OCI-LY1 (cell line): ENCODE data around the gene FUOM.

Source experiments
- H2AFZ ChIP-seq: fragments of 200-600 bp; sonication (generic), shearing (Covaris generic); 2 replicates; pipeline ENCODE4 v1.6.0; 2014; ENCODE audit warnings: antibody characterized with exemption, mild to moderate bottlenecking, low read length
- H3F3A ChIP-seq: fragments of 200-600 bp; sonication (generic), shearing (Covaris generic); 2 replicates; pipeline ENCODE4 v1.6.0; 2014; ENCODE audit warnings: mild to moderate bottlenecking, antibody characterized with exemption, low read length, moderate library complexity; ENCODE audit not compliant: insufficient read depth
- H3K27ac ChIP-seq: fragments of 200-600 bp; sonication (generic); 2 replicates; pipeline ENCODE4 v1.5.1; 2014; ENCODE audit warnings: low read length, mixed run types, mild to moderate bottlenecking, low read depth; ENCODE audit not compliant: poor library complexity, severe bottlenecking
- H3K27me3 ChIP-seq: fragments of 200-600 bp; sonication (generic); 2 replicates; pipeline ENCODE4 v1.6.0; 2014; ENCODE audit warnings: antibody characterized with exemption, mild to moderate bottlenecking, low read length, moderate library complexity; ENCODE audit not compliant: insufficient read depth
- H3K36me3 ChIP-seq: fragments of 200-600 bp; sonication (generic); 2 replicates; pipeline ENCODE4 v1.6.1; 2014; ENCODE audit warnings: mild to moderate bottlenecking, antibody characterized with exemption, low read length, moderate library complexity, mixed read lengths; ENCODE audit not compliant: insufficient read depth
- H3K4me1 ChIP-seq: fragments of 200-600 bp; sonication (generic); 2 replicates; pipeline ENCODE4 v1.5.1; 2014; ENCODE audit warnings: mild to moderate bottlenecking, low read length, moderate library complexity; ENCODE audit not compliant: insufficient read depth, severe bottlenecking
- H3K4me2 ChIP-seq: fragments of 200-600 bp; sonication (generic), shearing (Covaris generic); 2 replicates; pipeline ENCODE4 v1.6.1; 2014; ENCODE audit warnings: low read length
- H3K4me3 ChIP-seq: fragments of 200-600 bp; sonication (generic); 2 replicates; pipeline ENCODE4 v1.5.1; 2014; ENCODE audit warnings: low read length, low read depth, mild to moderate bottlenecking, mixed read lengths; ENCODE audit not compliant: poor library complexity, severe bottlenecking
- H3K79me2 ChIP-seq: fragments of 200-600 bp; shearing (Covaris generic); 2 replicates; pipeline ENCODE4 v1.6.1; 2016; ENCODE audit warnings: mixed run types, low read length, mixed read lengths; ENCODE audit not compliant: insufficient read depth
- H3K9ac ChIP-seq: fragments of 200-600 bp; sonication (generic), shearing (Covaris generic); 2 replicates; pipeline ENCODE4 v1.6.1; 2014; ENCODE audit warnings: mild to moderate bottlenecking, low read length, mixed read lengths
- H3K9me2 ChIP-seq: fragments of 200-600 bp; sonication (generic), shearing (Covaris generic); 2 replicates; pipeline ENCODE4 v1.6.1; 2014; ENCODE audit warnings: low read depth, mild to moderate bottlenecking, low read length, mixed read lengths
- H3K9me3 ChIP-seq: fragments of 200-600 bp; shearing (Covaris generic); 2 replicates; pipeline ENCODE4 v1.6.1; 2014; ENCODE audit warnings: low read length, mixed read lengths
- H4K20me1 ChIP-seq: fragments of 200-600 bp; sonication (generic), shearing (Covaris generic); 2 replicates; pipeline ENCODE4 v1.6.0; 2016; ENCODE audit warnings: mild to moderate bottlenecking, low read length; ENCODE audit not compliant: insufficient read depth
- EZH2 ChIP-seq: fragments of 200-600 bp; sonication (generic), shearing (Covaris generic); IDR thresholded peaks from 2 replicates; pipeline ENCODE4 v1.8.0; 2017; ENCODE audit warnings: borderline replicate concordance, mixed run types, mild to moderate bottlenecking, antibody characterized with exemption, low read length, moderate library complexity, mixed read lengths
- TF ChIP-seq, protein P1 (sequence below): fragments of 200-600 bp; sonication (generic), shearing (Covaris generic); IDR thresholded peaks from 2 replicates; pipeline ENCODE4 v1.5.1; 2017; ENCODE audit warnings: mild to moderate bottlenecking, antibody characterized with exemption, low read length, moderate library complexity, mixed read lengths

FUOM gene

DNA sequence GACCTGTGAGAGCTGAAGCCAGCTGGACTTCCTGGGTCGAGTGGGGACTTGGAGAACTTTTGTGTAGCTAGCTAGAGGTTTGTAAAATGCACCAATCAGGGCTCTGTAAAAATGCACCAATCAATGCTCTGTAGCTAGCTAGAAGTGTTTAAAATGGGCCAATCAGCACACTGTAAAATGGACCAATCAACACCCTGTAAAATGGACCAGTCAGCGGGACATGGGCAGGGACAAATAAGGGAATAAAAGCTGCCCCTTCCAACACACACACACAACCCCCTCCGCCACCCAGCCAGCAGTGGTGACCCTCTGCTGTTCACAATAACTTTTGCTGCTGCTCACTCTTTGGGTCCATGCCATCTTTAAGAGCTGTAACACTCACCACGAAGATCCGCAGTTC is 42.0 kb downstream of the FUOM start:
- H3K9me2 ChIP-seq, result no peaks in the 10 kb centered on the region
- H3K9ac ChIP-seq, result no peak overlapping the region
- no peak overlapping the region for H3K4me2 ChIP-seq
- H4K20me1 ChIP-seq, result no peaks in the 10 kb centered on the region
- H2AFZ ChIP-seq, result no peak overlapping the region
- TF ChIP-seq, protein P1, sequence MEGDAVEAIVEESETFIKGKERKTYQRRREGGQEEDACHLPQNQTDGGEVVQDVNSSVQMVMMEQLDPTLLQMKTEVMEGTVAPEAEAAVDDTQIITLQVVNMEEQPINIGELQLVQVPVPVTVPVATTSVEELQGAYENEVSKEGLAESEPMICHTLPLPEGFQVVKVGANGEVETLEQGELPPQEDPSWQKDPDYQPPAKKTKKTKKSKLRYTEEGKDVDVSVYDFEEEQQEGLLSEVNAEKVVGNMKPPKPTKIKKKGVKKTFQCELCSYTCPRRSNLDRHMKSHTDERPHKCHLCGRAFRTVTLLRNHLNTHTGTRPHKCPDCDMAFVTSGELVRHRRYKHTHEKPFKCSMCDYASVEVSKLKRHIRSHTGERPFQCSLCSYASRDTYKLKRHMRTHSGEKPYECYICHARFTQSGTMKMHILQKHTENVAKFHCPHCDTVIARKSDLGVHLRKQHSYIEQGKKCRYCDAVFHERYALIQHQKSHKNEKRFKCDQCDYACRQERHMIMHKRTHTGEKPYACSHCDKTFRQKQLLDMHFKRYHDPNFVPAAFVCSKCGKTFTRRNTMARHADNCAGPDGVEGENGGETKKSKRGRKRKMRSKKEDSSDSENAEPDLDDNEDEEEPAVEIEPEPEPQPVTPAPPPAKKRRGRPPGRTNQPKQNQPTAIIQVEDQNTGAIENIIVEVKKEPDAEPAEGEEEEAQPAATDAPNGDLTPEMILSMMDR, result no peak
- no peak for TF ChIP-seq EZH2
- no peaks in the 10 kb centered on the region for H3K27me3 ChIP-seq
- H3F3A ChIP-seq, result no peaks in the 10 kb centered on the region
- H3K9me3 ChIP-seq, result no peaks in the 10 kb centered on the region
- H3K27ac ChIP-seq, result no peak overlapping the region
- H3K4me1 ChIP-seq, result peaks cover 20% of the 10 kb centered on the region
- H3K36me3 ChIP-seq, result peaks cover 20% of the 10 kb centered on the region
- H3K4me3 ChIP-seq, result no peak overlapping the region
- H3K79me2 ChIP-seq, result no peaks in the 10 kb centered on the region

DNA sequence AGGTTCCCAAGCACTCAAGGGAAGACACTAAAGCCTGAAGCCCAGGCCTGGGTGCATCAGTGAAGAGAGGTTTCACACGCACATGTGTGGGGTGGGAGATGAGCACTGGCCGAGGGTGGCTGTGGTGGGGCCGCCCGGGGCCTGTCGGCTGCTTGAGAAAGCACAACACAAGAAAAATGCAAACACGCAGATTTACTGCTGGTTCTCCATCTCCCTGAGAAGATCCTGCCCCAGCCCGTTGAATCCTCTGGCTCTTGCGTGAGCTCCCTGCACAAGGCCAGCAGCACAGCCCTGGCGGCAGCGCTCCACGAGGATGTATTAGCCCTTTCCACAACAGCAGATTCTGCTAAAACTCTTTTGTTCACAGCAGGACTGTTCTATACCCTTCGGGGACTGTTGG is 42.9 kb downstream of the FUOM start:
- Histone ChIP-seq H4K20me1 (no peaks in the 10 kb centered on the region), H3K4me1 (peaks cover 20% of the 10 kb centered on the region), H3K9me3 (no peaks in the 10 kb centered on the region), H3F3A (no peaks in the 10 kb centered on the region), H3K79me2 (no peaks in the 10 kb centered on the region), H3K9ac (no peak overlapping the region), H3K9me2 (no peaks in the 10 kb centered on the region), H2AFZ (no peak overlapping the region), H3K27ac (peak overlapping the region; percentile 46), H3K27me3 (no peaks in the 10 kb centered on the region), H3K36me3 (peaks cover 30% of the 10 kb centered on the region), H3K4me3 (no peak overlapping the region), H3K4me2 (no peak overlapping the region)
- TF ChIP-seq, protein P1, result no peak

DNA sequence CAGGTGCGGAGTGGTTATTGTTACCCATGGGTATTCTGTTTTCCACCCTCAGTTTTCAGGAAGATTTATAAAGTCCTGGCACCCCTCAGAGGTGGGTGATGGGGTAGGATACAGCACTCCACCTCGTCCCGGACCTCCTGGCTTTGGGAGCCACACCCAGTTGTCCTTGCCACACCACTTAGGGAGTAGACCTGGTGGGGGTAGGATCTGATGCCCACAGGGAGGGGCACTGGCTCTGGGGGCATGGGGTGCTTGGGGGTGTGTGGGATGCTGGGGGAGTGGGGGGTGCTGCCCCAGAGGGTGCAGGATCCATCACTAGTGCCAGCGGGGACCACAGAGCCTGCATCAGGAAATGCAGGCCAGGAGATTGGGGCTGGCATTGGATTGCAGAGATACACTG is 44.6 kb downstream of the FUOM start:
- Histone ChIP-seq H3F3A (no peaks in the 10 kb centered on the region), H3K9me3 (no peaks in the 10 kb centered on the region), H3K4me2 (no peak overlapping the region), H3K4me1 (peaks cover 14% of the 10 kb centered on the region), H3K9me2 (no peaks in the 10 kb centered on the region), H3K27ac (no peak overlapping the region), H3K9ac (no peak overlapping the region), H3K79me2 (no peaks in the 10 kb centered on the region), H3K27me3 (no peaks in the 10 kb centered on the region), H3K4me3 (no peak overlapping the region), H4K20me1 (no peaks in the 10 kb centered on the region), H2AFZ (no peak overlapping the region), H3K36me3 (peaks cover 36% of the 10 kb centered on the region)
- TF ChIP-seq EZH2, result no peak
- TF ChIP-seq, protein P1, result no peak
